Panc1 (cell line): Measurements from ENCODE around the gene LRRC73.

ENCODE experiments used
- CTCF ChIP-seq: fragments of 450-650 bp; IDR thresholded peaks from 2 replicates; pipeline ENCODE4 v1.5.1; 2017; ENCODE audit warnings: mild to moderate bottlenecking
- POLR2AphosphoS5 ChIP-seq: IDR thresholded peaks from 2 replicates; pipeline ENCODE4 v1.6.1; 2012; ENCODE audit warnings: mild to moderate bottlenecking, low read depth, low read length, moderate library complexity
- TCF7L2 ChIP-seq: IDR thresholded peaks from 2 replicates; pipeline ENCODE4 v1.6.1; 2011; ENCODE audit warnings: mild to moderate bottlenecking, low read depth, low read length, inconsistent platforms

- no peak for TF ChIP-seq TCF7L2
- TF ChIP-seq CTCF: no peak
- TF ChIP-seq POLR2AphosphoS5: no peak
Observed at GRCh38 chr6:43547222-43547621, 37.1 kb upstream of the LRRC73 start.
